H9 (cell line): ENCODE data around the gene ATF1. TPM values are rescaled to one million over a fixed set of nuclear protein-coding genes. Genes with fewer than 3 reads are reported as not detected.

Experiments
- DNase-seq: peaks from one replicate; pipeline ENCODE4 v3.0.0-alpha.2; 2017
- H2AFZ ChIP-seq: one replicate; pipeline ENCODE4 v1.6.1; 2013; ENCODE audit warnings: mild to moderate bottlenecking, low read length, control low read depth, moderate library complexity
- H2AK5ac ChIP-seq: 2 replicates; pipeline ENCODE4 v1.6.1; 2013; ENCODE audit warnings: low read length, control low read depth, mixed read lengths; ENCODE audit not compliant: insufficient read length
- H2BK120ac ChIP-seq: one replicate; pipeline ENCODE4 v1.6.1; 2013; ENCODE audit warnings: low read depth, mild to moderate bottlenecking, low read length, control low read depth, inconsistent platforms; ENCODE audit not compliant: poor library complexity, severe bottlenecking
- H2BK12ac ChIP-seq: 2 replicates; pipeline ENCODE4 v1.6.1; 2013; ENCODE audit warnings: low read length, control low read depth, mixed read lengths, low read depth; ENCODE audit not compliant: insufficient read length
- H2BK15ac ChIP-seq: 2 replicates; pipeline ENCODE4 v1.6.1; 2013; ENCODE audit warnings: low read depth, low read length, control low read depth
- H2BK20ac ChIP-seq: one replicate; pipeline ENCODE4 v1.6.1; 2013; ENCODE audit warnings: low read depth, mild to moderate bottlenecking, low read length, control low read depth, inconsistent platforms; ENCODE audit not compliant: poor library complexity, severe bottlenecking
- H2BK5ac ChIP-seq: 2 replicates; pipeline ENCODE4 v1.6.1; 2013; ENCODE audit warnings: low read length, control low read depth, mixed read lengths; ENCODE audit not compliant: insufficient read length
- H3K14ac ChIP-seq: 2 replicates; pipeline ENCODE4 v1.6.1; 2013; ENCODE audit warnings: low read length, control low read depth; ENCODE audit not compliant: insufficient read depth
- H3K18ac ChIP-seq: 2 replicates; pipeline ENCODE4 v1.6.1; 2013; ENCODE audit warnings: low read depth, mild to moderate bottlenecking, mixed read lengths, low read length, control low read depth; ENCODE audit not compliant: insufficient read length
- H3K23ac ChIP-seq: 2 replicates; pipeline ENCODE4 v1.6.1; 2013; ENCODE audit warnings: low read length, control low read depth, mixed read lengths, low read depth; ENCODE audit not compliant: insufficient read length
- H3K23me2 ChIP-seq: 2 replicates; pipeline ENCODE4 v1.6.1; 2013; ENCODE audit warnings: low read depth, mild to moderate bottlenecking, mixed read lengths, low read length, control low read depth; ENCODE audit not compliant: insufficient read length, poor library complexity, severe bottlenecking
- H3K27ac ChIP-seq: 2 replicates; pipeline ENCODE4 v1.5.1; 2013; ENCODE audit warnings: low read length, control low read depth, mixed read lengths, low read depth; ENCODE audit not compliant: insufficient read length
- H3K27me3 ChIP-seq: 2 replicates; pipeline ENCODE4 v1.6.1; 2013; ENCODE audit warnings: low read length, control low read depth, inconsistent platforms; ENCODE audit not compliant: insufficient read depth
- H3K4ac ChIP-seq: 2 replicates; pipeline ENCODE4 v1.6.1; 2013; ENCODE audit warnings: low read depth, mild to moderate bottlenecking, control low read depth, inconsistent platforms, low read length, moderate library complexity
- H3K4me1 ChIP-seq: 2 replicates; pipeline ENCODE4 v1.6.1; 2013; ENCODE audit warnings: low read length, control low read depth, inconsistent platforms; ENCODE audit not compliant: insufficient read depth
- H3K4me2 ChIP-seq: 2 replicates; pipeline ENCODE4 v1.6.1; 2013; ENCODE audit warnings: low read length, control low read depth, mixed read lengths; ENCODE audit not compliant: insufficient read length, insufficient read depth
- H3K56ac ChIP-seq: 2 replicates; pipeline ENCODE4 v1.6.1; 2013; ENCODE audit warnings: low read depth, mild to moderate bottlenecking, mixed read lengths, low read length, control low read depth; ENCODE audit not compliant: insufficient read length
- H3K79me1 ChIP-seq: 2 replicates; pipeline ENCODE4 v1.6.1; 2013; ENCODE audit warnings: low read depth, mild to moderate bottlenecking, moderate library complexity, low read length, control low read depth, inconsistent platforms; ENCODE audit not compliant: insufficient read depth, poor library complexity, severe bottlenecking
- H3K79me2 ChIP-seq: 2 replicates; pipeline ENCODE4 v1.6.1; 2013; ENCODE audit warnings: low read length, control low read depth, inconsistent platforms; ENCODE audit not compliant: insufficient read depth
- H3K9ac ChIP-seq: 2 replicates; pipeline ENCODE4 v1.6.1; 2013; ENCODE audit warnings: low read length, control low read depth, mixed read lengths; ENCODE audit not compliant: insufficient read length; ENCODE audit errors: extremely low read depth
- H3K9me3 ChIP-seq: one replicate; pipeline ENCODE4 v1.6.1; 2013; ENCODE audit warnings: low read depth, low read length, inconsistent platforms; ENCODE audit not compliant: control insufficient read depth
- H3T11ph ChIP-seq: one replicate; pipeline ENCODE4 v1.6.1; 2013; ENCODE audit warnings: mild to moderate bottlenecking, low read length, control low read depth, inconsistent platforms
- H4K20me1 ChIP-seq: one replicate; pipeline ENCODE4 v1.6.1; 2013; ENCODE audit not compliant: control insufficient read depth, insufficient read length, insufficient read depth
- H4K5ac ChIP-seq: 2 replicates; pipeline ENCODE4 v1.6.1; 2013; ENCODE audit warnings: low read depth, mild to moderate bottlenecking, mixed read lengths, low read length, control low read depth; ENCODE audit not compliant: insufficient read length
- H4K8ac ChIP-seq: replicated peaks from 2 replicates; pipeline ENCODE4 v1.6.1; 2013; ENCODE audit warnings: low read length, control low read depth, mixed read lengths, low read depth; ENCODE audit not compliant: insufficient read length
- H4K91ac ChIP-seq: 2 replicates; pipeline ENCODE4 v1.6.1; 2013; ENCODE audit warnings: low read depth, mild to moderate bottlenecking, moderate library complexity, mixed read lengths, low read length, control low read depth; ENCODE audit not compliant: insufficient read length
- H3K27ac Mint-ChIP-seq, 3 experiments: 2 replicates in 2 of 3; 3 replicates in 1 of 3; pipeline ENCODE4 v1.8.0; 2020 to 2021; ENCODE audit warnings: mixed read lengths in 3 of 3, mild to moderate bottlenecking in 1 of 3, moderate library complexity in 1 of 3
- H3K27me3 Mint-ChIP-seq: 2 replicates; pipeline ENCODE4 v1.8.0; 2021; ENCODE audit warnings: low read depth, mild to moderate bottlenecking, moderate library complexity, mixed read lengths
- H3K36me3 Mint-ChIP-seq, 3 experiments: 2 replicates in 2 of 3; 3 replicates in 1 of 3; pipeline ENCODE4 v1.8.0; 2020 to 2021; ENCODE audit warnings: low read depth in 3 of 3, mixed read lengths in 3 of 3; ENCODE audit not compliant: insufficient read depth in 1 of 3
- H3K4me1 Mint-ChIP-seq, 2 experiments: 2 replicates each; pipeline ENCODE4 v1.8.0; 2020; ENCODE audit warnings: mixed read lengths in 2 of 2
- H3K4me3 Mint-ChIP-seq, 2 experiments: 2 replicates in 1 of 2; 3 replicates in 1 of 2; pipeline ENCODE4 v1.8.0; 2020 to 2021; ENCODE audit warnings: mild to moderate bottlenecking in 2 of 2, mixed read lengths in 2 of 2, moderate library complexity in 1 of 2
- H3K9me3 Mint-ChIP-seq, 2 experiments: 2 replicates in 1 of 2; 3 replicates in 1 of 2; pipeline ENCODE4 v1.8.0; 2020; ENCODE audit warnings: mild to moderate bottlenecking in 2 of 2, mixed read lengths in 2 of 2, moderate library complexity in 1 of 2
- WGBS: extraction: QIAGEN DNeasy Blood & Tissue Kit; methylation state at CpG from one replicate; pipeline ENCODE4 v1.1.7; 2013; ENCODE audit warnings: missing lambda C conversion rate, low lambda C conversion rate, mixed read lengths; ENCODE audit not compliant: insufficient read length; ENCODE audit errors: extremely low coverage; 5-methylcytosine and 5-hydroxymethylcytosine counted together
- total RNA-seq: library from RNA; stranded (reverse); gene quantifications from 2 replicates; pipeline ENCODE4 v1.2.1, GENCODE V29; 2021
- TF ChIP-seq, protein P1 (sequence below): fragments of 200-600 bp; sonication (generic); conservative IDR thresholded peaks from 3 replicates; pipeline ENCODE4 v1.8.0; 2021; ENCODE audit warnings: antibody characterized with exemption, mild to moderate bottlenecking

ATF1 gene
- total RNA-seq, 1 experiment from 2014 or later: 47.8 TPM

DNA sequence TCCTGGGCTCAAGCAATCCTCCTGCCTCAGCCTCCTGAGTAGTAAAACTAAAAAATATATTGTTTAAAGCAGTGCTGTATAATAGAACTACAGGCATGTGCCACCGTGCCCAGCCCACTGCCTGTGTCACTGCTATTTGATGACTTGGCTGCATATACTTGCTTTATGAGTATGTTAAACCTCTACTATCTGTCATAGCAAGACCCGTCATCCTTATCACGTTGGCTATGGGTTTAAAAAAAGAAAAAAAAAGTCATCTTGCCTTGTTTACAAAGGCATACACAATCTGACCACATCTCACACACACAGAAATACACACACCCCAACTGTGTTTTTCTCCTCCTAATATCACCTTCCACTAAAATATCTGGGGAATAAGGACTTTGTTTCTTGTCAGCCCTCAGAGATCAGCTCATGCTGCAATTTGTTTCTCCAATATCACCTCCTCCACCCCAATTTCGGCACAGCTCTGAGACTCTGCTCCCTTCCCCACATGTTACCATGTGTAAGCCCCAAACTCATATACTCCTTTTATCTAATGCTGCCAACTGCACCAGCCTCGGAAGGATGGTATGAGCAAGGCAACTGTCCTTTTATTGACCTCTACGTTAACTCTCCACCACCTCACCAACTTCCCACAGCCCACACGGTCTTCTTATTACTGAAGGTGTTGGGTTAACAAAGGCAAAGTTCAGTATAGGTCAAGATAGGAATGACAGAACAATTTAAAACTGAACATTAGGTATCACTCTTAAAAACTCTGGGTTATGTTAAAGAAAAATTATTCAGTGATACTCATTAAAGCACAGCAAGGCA, 78.0 kb downstream of the ATF1 start:
- peaks cover 4 to 15% (median 5%) of the 10 kb centered on the region in 3 experiments; a peak in 5 of 7 replicates for H3K36me3 Mint-ChIP-seq
- H3K79me1 ChIP-seq: no peaks in the 10 kb centered on the region
- H4K20me1 ChIP-seq: no peaks in the 10 kb centered on the region
- H2AFZ ChIP-seq: no peak overlapping the region
- no peak overlapping the region for H3K4me2 ChIP-seq
- H4K91ac ChIP-seq: no peak overlapping the region
- WGBS: no CpG with 5 or more reads among the region's 7 CpGs
- H2BK20ac ChIP-seq: no peak overlapping the region
- H3K56ac ChIP-seq: no peak overlapping the region
- no peak overlapping the region for H3K18ac ChIP-seq
- H2AK5ac ChIP-seq: no peak overlapping the region
- H3K14ac ChIP-seq: no peak overlapping the region
- peaks cover 14 to 16% of the 10 kb centered on the region in 2 experiments; a peak in 4 of 5 replicates for H3K9me3 Mint-ChIP-seq
- no peak for DNase-seq
- TF ChIP-seq, protein P1, sequence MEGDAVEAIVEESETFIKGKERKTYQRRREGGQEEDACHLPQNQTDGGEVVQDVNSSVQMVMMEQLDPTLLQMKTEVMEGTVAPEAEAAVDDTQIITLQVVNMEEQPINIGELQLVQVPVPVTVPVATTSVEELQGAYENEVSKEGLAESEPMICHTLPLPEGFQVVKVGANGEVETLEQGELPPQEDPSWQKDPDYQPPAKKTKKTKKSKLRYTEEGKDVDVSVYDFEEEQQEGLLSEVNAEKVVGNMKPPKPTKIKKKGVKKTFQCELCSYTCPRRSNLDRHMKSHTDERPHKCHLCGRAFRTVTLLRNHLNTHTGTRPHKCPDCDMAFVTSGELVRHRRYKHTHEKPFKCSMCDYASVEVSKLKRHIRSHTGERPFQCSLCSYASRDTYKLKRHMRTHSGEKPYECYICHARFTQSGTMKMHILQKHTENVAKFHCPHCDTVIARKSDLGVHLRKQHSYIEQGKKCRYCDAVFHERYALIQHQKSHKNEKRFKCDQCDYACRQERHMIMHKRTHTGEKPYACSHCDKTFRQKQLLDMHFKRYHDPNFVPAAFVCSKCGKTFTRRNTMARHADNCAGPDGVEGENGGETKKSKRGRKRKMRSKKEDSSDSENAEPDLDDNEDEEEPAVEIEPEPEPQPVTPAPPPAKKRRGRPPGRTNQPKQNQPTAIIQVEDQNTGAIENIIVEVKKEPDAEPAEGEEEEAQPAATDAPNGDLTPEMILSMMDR: no peak
- no peaks in the 10 kb centered on the region for H3K23me2 ChIP-seq
- no peaks in the 10 kb centered on the region for H3K27me3 ChIP-seq
- no peak overlapping the region for H3K4me3 Mint-ChIP-seq
- H3K23ac ChIP-seq: no peak overlapping the region
- no peak overlapping the region for H3K4ac ChIP-seq
- no peaks in the 10 kb centered on the region for H3K4me1 Mint-ChIP-seq
- H3K27ac ChIP-seq: no peak overlapping the region
- no peak overlapping the region; a peak in 1 of 7 replicates for H3K27ac Mint-ChIP-seq
- no peaks in the 10 kb centered on the region for H3K79me2 ChIP-seq
- H3K9me3 ChIP-seq: peaks cover 6% of the 10 kb centered on the region
- no peak overlapping the region for H3T11ph ChIP-seq
- H2BK120ac ChIP-seq: no peak overlapping the region
- no peak overlapping the region for H2BK5ac ChIP-seq
- no peak overlapping the region for H3K9ac ChIP-seq
- no peaks in the 10 kb centered on the region for H3K27me3 Mint-ChIP-seq
- H4K8ac ChIP-seq: no peak overlapping the region
- H2BK15ac ChIP-seq: no peak overlapping the region
- no peaks in the 10 kb centered on the region for H3K4me1 ChIP-seq
- H4K5ac ChIP-seq: no peak overlapping the region
- H2BK12ac ChIP-seq: no peak overlapping the region
